AML-193 (cell line): ENCODE results near the gene FLNC.

ENCODE experiments used
- DNase-seq, 2 experiments: peaks; one replicate each; lab custom pipeline; 2025; lab: John Stamatoyannopoulos, UW

FLNC gene

DNA sequence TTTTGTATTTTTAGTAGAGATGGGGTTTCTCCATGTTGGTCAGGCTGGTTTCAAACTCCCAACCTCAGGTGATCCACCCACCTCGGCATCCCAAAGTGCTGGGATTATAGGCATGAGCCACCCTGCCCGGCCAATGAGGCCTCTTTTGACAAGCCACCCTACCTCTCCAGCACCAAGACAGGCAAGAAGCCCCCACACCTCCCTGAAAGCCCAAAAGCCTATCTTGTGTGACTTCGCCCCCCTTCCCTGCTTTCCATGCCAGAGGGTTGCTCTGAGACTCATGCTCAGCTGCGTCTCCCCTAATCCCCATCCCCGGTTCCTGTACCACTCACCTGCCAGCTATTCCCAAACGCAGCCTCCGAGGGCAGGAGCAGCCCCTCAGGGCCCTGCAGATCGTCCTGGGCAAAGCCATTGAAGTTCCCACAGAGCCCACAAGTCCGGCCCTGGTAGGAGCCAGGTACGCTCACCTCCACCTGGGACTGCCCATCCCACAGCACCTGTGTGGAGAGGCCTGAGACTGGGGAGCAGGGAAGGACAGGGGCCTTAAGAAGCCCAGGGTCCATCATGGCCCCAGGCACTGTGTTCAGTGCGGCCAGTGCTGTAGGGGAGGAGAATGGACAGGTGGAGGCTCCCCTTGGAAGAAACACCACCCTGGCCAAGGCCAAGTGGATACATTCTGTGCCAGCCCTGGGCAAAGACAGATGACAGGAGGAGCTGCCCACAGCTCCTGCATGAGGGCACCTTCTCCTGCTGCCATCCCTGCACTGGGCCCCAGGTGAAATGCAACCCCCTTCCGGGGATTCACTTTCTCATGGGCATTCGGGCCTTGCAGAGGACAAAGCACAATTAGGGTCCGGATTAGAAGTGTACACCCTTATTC lies 48.3 kb downstream of the FLNC start:
- no peak for DNase-seq

GRCh38 chr7:128879461-128879938 lies 49.3 kb downstream of the FLNC start:
- DNase-seq, result no peak

- DNase-seq, result no peak
These were observed 49.9 kb downstream of the FLNC start for GRCh38 chr7:128879939-128880746.

DNA sequence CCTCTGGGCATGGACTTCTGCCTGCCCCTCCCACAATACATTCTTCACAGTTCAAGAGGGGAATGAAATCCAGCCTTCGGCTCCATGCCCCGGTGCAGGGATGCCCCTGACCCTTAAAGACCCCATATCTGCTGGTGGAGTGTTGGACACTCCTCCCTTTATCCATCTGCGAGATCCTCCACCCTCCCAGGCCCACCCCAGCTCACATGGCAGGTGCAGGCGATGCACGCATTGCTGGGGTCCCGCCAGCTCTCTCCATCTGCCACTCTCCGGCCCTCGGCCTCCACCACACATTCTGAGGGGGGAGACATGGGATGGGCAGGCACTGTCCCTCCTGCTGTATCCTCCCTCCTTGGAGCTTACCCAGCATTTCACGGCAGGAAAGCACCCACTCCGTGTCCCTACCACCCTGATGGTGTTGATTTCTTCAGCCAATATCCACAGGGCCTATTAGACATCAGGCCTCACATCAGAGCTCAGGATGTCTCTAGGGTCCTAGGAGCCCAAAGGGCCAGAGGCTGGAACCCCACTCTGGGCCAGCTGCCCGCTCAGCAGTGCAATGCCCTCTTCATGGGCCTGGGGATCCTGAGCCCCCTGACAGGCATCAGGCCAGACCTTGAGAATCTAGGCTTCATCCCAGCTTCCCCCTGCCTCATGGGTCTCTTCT lies 50.7 kb downstream of the FLNC start:
- no peak for DNase-seq

DNA sequence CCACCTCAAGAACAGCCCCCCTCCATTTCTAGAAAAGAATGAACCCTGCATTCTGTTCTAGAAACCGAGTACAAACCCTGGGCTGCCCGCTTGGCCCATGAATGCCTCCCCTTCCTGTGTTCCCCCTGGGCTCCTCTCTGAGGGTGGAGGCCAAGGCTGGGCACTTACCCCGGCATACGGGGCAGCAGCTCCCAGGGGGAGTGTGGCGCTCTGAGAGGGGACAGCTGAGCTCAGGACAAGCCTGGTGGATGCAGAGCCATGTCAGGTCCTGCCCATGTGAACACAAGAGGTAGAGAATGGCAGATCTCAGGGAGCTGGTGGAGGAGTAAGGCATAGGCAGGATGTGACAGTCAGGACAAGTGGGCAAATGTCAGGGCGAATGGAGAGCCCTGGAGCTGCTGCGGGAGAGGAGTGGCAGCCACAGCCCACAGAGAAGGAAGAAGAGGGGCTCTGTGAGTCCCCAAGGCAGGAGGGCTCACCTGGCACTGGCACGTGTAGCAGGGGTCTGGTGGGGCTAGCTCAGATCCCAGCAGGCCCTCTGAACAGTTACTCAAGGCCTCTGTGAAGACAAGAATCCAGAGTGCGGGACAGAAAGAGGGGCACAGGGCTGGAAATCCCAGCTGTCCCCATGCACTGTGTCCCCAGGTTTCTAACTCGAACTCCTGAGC lies 51.4 kb downstream of the FLNC start:
- no peak for DNase-seq

DNA sequence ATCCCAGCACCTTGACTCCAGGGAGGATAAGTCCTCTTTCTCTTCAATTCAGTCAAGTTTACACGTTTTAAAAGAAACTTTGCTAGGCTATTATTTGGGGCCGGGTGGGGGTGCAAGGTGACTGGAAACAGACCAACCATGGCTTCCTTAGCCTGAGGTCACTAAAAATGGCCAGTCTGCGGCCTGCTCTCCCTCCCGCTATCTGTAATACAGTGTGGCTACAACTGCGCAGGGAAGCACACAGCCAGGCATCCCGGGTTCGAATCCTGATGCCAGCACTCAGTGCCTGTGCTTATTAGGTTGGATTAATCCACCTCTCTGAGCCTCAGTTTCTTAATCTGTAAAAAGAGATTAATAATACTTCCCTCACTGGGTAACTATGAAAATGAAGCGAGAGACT lies 51.9 kb downstream of the FLNC start:
- no peak for DNase-seq

- DNase-seq, result peak; percentile 44 to 60
These were observed 53.6 kb downstream of the FLNC start for GRCh38 chr7:128883622-128884448.

DNA sequence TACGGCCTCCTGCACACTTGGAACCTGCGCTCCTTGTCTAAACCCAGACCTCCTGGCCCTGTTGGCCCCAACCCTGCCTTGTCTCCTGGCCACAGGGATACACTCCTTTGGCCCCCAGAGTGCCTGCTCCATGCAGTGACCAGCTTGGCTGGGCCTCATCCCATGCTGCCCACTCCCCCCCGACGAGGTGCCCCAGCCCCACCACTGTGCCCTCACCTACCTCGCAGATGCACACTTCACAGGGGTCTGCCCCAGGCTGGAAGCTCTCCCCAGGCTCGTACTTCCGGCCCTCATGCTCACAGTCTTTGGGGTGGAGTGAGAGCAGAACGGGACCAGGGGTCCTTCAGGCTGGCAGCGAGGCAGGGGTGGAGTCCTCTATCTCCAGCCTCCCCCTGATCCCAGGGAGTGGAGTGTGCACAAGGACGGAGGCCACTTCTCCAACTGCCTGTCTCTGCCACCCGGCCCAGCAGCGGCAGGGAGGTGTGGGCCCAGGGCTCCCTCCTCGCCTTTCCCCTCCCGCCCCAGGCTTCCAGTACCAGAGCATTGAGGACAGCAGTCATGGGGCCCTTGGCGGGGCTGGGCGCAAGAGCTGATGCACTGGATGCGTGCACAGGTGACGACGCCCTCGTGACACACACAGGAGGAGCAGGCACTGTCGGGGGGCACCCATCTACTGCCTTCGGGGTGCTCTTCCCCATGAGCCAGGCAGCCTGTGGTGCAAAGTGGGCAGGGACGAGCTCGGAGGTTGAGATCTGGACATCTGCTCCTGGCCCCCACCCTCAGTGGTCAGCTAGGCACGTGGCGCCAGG lies 54.6 kb downstream of the FLNC start:
- no peak for DNase-seq

- DNase-seq, result no peak
These were observed 55.4 kb downstream of the FLNC start for GRCh38 chr7:128885370-128886187.

GRCh38 chr7:128886391-128887168 lies 56.4 kb downstream of the FLNC start:
- no peak for DNase-seq

- no peak for DNase-seq
These were observed 57.2 kb downstream of the FLNC start for GRCh38 chr7:128887169-128888038.

- no peak for DNase-seq
These were observed 58.0 kb downstream of the FLNC start for GRCh38 chr7:128888039-128888755.

GRCh38 chr7:128888756-128889095 lies 58.5 kb downstream of the FLNC start:
- no peak for DNase-seq

DNA sequence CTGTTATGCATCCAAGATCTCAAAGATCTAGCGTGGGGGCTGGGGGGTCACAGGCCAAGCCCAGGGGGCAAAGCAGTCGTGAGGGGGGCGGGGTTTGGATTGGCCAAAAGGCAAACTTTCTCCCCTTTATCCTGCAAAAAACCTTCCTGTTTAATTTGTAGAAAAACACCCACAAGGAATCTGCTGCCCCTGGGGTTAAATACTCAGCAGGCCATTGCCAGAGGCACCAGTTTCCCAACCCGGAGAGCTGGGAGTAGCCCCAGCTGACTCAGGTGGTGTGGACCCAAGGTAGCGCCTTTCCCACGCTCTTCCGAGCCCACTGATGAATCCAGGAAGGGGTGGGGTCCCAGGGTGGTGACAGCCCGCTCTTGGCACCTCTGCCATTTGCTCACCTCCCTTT lies 58.9 kb downstream of the FLNC start:
- no peak for DNase-seq

DNA sequence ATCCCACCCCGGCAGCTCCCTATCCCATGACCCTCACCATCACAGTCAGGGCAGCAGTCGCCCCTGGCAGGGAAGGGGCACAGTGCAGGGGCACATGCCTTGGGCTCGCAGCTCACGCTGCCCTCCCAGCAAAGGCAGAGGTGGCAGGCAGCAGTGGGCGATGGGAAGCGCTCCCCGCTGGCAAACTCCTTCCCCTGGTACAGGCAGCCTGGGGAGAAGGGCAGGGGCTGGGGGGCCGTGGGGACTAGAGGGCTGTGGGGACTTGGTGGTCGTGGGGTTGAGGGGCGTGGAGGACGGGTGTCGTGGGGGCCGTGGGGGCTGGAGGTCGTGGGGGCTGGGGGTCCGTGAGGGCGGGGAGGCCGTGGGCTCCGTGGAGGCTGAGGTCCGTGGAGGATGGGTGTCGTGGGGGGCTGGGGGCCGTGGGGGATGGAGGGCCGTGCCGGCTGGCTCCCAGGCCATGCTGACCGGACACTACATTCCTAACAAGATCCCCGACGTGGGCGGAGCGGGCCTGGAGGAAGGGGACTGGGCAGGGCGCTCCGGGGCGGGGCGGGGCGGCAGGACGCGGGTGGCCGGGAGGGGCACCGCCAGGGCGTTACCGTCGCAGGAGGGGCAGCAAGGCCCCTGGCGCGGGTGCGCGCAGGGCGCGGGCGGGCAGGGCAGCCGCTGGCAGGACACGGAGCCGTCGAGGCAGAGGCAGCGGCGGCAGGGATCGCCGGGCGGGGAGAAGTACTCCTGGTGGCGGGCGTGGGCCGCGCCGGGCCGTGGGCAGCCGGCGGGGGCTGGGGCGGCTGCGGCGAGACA lies 60.3 kb downstream of the FLNC start:
- DNase-seq, result no peak
